ENCODE data around the gene JMJD8. TPM values are rescaled to one million over a fixed set of nuclear protein-coding genes. Genes with fewer than 3 reads are reported as not detected.

Gene JMJD8
- total and polyA plus RNA-seq, 8 donors, result 41.7 to 72.6 (median 45.5) TPM

- peaks cover 0 to 30% of the 10 kb centered on the region in 2 donors for H3K36me3 ChIP-seq
- intact Hi-C loops (cut with DNase I), result no loop called here
- peak; percentile 25 for ATAC-seq
- peaks cover 30 to 68% of the 10 kb centered on the region in 2 donors for H3K4me1 ChIP-seq
- DNase-seq, result peak in 3 of 4 donors; percentile 80 to 89 (median 80)
- no peaks in the 10 kb centered on the region for H3K9me3 ChIP-seq
- H3K27ac ChIP-seq, result peak overlapping the region; percentile 65 to 67
- no peak for TF ChIP-seq CTCF (IDR thresholded peaks at IDR 0.05)
- H3K27me3 ChIP-seq, result peaks cover 0 to 33% of the 10 kb centered on the region in 2 donors
- H3K4me3 ChIP-seq, result peak overlapping the region; percentile 34 to 70
Measured at GRCh38 chr16:678858-679813, 5.0 kb downstream of the JMJD8 start.

- H3K4me1 ChIP-seq, result peaks cover 25 to 61% of the 10 kb centered on the region in 2 donors
Measured at GRCh38 chr16:678209-678857, 5.8 kb downstream of the JMJD8 start.

GRCh38 chr16:677316-678190 lies 6.6 kb downstream of the JMJD8 start:
- H3K27ac ChIP-seq, result no peak overlapping the region
- peaks cover 23 to 53% of the 10 kb centered on the region in 2 donors for H3K4me1 ChIP-seq
- H3K4me3 ChIP-seq, result no peak overlapping the region
- intact Hi-C loops (cut with DNase I), result no loop called here
- peaks cover 0 to 36% of the 10 kb centered on the region in 2 donors for H3K36me3 ChIP-seq
- no peak for ATAC-seq
- no peak for TF ChIP-seq CTCF (IDR thresholded peaks at IDR 0.05)
- no peak for DNase-seq
- peaks cover 0 to 33% of the 10 kb centered on the region in 2 donors for H3K27me3 ChIP-seq
- no peaks in the 10 kb centered on the region for H3K9me3 ChIP-seq

More at GRCh38 chr16:678209-678857, 5.8 kb downstream of the JMJD8 start:
- no peak overlapping the region for H3K4me3 ChIP-seq
- TF ChIP-seq CTCF (IDR thresholded peaks at IDR 0.05), result no peak
- intact Hi-C loops (cut with DNase I), result no loop called here
- peaks cover 0 to 33% of the 10 kb centered on the region in 2 donors for H3K27me3 ChIP-seq
- DNase-seq (no peak), ATAC-seq (no peak)
- H3K9me3 ChIP-seq, result no peaks in the 10 kb centered on the region
- H3K27ac ChIP-seq, result no peak overlapping the region
- peaks cover 0 to 36% of the 10 kb centered on the region in 2 donors for H3K36me3 ChIP-seq

GRCh38 chr16:676913-677312 lies 7.2 kb downstream of the JMJD8 start:
- TF ChIP-seq CTCF (IDR thresholded peaks at IDR 0.05), result no peak
- no peaks in the 10 kb centered on the region for H3K9me3 ChIP-seq
- ATAC-seq, result peak; percentile 28
- no peak overlapping the region for H3K27ac ChIP-seq
- peaks cover 0 to 36% of the 10 kb centered on the region in 2 donors for H3K36me3 ChIP-seq
- H3K4me1 ChIP-seq, result peaks cover 23 to 47% of the 10 kb centered on the region in 2 donors
- intact Hi-C loops (cut with DNase I), result no loop called here
- peaks cover 0 to 33% of the 10 kb centered on the region in 2 donors for H3K27me3 ChIP-seq
- peak in 2 of 4 donors; percentile 57 to 78 for DNase-seq
- no peak overlapping the region for H3K4me3 ChIP-seq

All from left lung (tissue), 10 donors.